Measurements from ENCODE around the gene SSX2IP. TPM values are rescaled to one million over a fixed set of nuclear protein-coding genes. Genes with fewer than 3 reads are reported as not detected.
A peak's percentile ranks its signal among the peaks of the same experiment; 100 is the strongest.

Gene SSX2IP, protein sequence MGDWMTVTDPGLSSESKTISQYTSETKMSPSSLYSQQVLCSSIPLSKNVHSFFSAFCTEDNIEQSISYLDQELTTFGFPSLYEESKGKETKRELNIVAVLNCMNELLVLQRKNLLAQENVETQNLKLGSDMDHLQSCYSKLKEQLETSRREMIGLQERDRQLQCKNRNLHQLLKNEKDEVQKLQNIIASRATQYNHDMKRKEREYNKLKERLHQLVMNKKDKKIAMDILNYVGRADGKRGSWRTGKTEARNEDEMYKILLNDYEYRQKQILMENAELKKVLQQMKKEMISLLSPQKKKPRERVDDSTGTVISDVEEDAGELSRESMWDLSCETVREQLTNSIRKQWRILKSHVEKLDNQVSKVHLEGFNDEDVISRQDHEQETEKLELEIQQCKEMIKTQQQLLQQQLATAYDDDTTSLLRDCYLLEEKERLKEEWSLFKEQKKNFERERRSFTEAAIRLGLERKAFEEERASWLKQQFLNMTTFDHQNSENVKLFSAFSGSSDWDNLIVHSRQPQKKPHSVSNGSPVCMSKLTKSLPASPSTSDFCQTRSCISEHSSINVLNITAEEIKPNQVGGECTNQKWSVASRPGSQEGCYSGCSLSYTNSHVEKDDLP
- total RNA-seq (1 to 10 TPM; 4.4 to 8.6 (median 7.9) TPM), polyA plus RNA-seq (10 to 100 TPM in 1 of 3 donors, 1 to 10 TPM in 2; 2.2 to 12.8 (median 2.6) TPM)
- long read RNA-seq, donor 1, full-length matches to known transcripts = 4 of 13 reads
- long read RNA-seq, donor 1, partial matches to known transcripts = 2 of 13 reads
- long read RNA-seq, donor 1, other reads (novel, unspliced or antisense) = 7 of 13 reads
- long read RNA-seq, donor 2, full-length matches to known transcripts = 6 of 9 reads
- long read RNA-seq, donor 2, partial matches to known transcripts = 0 of 9 reads
- long read RNA-seq, donor 2, other reads (novel, unspliced or antisense) = 3 of 9 reads

DNA sequence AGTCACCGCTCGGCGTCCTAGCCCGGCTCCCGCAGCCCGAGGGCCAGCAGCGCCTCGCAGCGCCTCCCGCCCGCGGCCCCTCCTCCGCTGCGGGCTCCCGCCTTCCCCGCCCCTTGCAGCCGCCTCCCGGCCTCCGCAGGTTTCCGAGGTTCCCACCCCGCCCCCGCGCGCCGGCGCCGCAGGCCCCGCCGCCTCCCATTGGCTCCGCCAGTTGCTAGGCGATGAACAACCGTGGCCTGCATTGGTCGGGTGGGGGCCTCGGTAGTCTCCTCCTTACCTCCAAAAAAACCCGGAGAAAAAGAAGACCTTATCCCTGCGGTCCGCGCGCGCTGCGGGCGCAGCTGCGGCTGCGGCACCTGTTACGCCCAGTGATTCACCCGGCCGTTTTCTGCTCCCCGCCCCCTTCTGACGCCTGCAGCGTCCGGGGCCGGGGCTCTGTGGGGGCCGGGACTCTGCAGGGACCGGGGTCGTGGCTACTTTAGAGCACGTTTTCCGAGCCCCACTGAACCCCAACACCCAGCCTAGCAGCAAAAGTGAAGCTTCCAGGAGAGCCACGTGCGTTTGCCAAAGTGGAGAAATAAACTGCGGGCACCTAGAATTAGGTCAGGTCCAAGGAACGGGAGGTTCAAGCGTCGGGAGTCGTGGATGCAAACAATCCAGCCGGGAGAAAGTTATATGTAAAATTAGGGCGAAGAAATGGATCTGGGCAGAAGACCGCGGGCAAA is at the start of gene SSX2IP:
TSS of gene SSX2IP (minus strand) at position 65 of the 725 bp plus-strand sequence. CDS start 19,242 bp downstream, outside the sequence.
- Histone ChIP-seq H3K4me1 (no peaks in the 10 kb centered on the region), H3K27ac (peak within 1 kb of the TSS; percentile 75), H3K4me3 (peak within 1 kb of the TSS; percentile 89), H3K27me3 (ENCODE audit: insufficient read depth in 3 of 3, low read length in 2 of 3) (no peaks in the 10 kb centered on the region), H3K9me3 (no peaks in the 10 kb centered on the region), H3K36me3 (ENCODE audit: insufficient read depth in 1 of 2, low read depth in 1 of 2) (no peaks in the 10 kb centered on the region)
- DNase-seq (peak; percentile 98 to 99), ATAC-seq (peak; percentile 98)
- WGBS, 3 donors = 0 to 1% (median 1%) methylated on average over 46 to 68 of the region's 68 CpGs
- TF ChIP-seq, protein P1, sequence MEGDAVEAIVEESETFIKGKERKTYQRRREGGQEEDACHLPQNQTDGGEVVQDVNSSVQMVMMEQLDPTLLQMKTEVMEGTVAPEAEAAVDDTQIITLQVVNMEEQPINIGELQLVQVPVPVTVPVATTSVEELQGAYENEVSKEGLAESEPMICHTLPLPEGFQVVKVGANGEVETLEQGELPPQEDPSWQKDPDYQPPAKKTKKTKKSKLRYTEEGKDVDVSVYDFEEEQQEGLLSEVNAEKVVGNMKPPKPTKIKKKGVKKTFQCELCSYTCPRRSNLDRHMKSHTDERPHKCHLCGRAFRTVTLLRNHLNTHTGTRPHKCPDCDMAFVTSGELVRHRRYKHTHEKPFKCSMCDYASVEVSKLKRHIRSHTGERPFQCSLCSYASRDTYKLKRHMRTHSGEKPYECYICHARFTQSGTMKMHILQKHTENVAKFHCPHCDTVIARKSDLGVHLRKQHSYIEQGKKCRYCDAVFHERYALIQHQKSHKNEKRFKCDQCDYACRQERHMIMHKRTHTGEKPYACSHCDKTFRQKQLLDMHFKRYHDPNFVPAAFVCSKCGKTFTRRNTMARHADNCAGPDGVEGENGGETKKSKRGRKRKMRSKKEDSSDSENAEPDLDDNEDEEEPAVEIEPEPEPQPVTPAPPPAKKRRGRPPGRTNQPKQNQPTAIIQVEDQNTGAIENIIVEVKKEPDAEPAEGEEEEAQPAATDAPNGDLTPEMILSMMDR (IDR thresholded peaks at IDR 0.05) = no peak
- intact Hi-C loops (cut with DNase I) = no loop called here

DNA sequence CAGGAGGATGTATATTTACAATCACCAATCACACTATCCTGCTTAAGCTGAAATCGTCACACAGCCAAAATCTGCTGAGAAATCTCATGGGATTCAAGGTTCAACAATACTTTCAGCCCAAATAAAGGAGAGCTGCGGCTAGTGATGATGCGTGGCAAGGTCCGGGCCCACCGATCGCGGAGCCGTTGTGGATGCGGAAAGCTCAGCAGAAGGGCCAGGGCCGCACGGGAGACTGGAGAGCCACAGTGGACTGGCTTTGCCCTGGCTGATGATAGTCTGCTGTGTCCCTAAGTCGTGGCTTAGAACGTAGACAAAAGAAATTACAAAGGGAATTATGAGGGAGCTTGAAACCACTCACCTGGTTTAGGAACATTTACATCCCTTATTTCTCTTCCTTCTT is 48.0 kb upstream of the SSX2IP start:
- H3K27ac ChIP-seq = no peak overlapping the region
- no peaks in the 10 kb centered on the region for H3K36me3 ChIP-seq (ENCODE audit: insufficient read depth in 1 of 2, low read depth in 1 of 2)
- DNase-seq = no peak
- peaks cover 0 to 8% (median 0%) of the 10 kb centered on the region in 3 donors for H3K27me3 ChIP-seq (ENCODE audit: insufficient read depth in 3 of 3, low read length in 2 of 3)
- WGBS, 3 donors = 92 to 94% (median 93%) methylated on average over 13 of the region's 13 CpGs
- no peak for ATAC-seq
- H3K4me1 ChIP-seq = no peaks in the 10 kb centered on the region
- H3K4me3 ChIP-seq = no peak overlapping the region
- intact Hi-C loops (cut with DNase I) = no loop called here
- H3K9me3 ChIP-seq = no peaks in the 10 kb centered on the region
- TF ChIP-seq, protein P1 (IDR thresholded peaks at IDR 0.05) = no peak

DNA sequence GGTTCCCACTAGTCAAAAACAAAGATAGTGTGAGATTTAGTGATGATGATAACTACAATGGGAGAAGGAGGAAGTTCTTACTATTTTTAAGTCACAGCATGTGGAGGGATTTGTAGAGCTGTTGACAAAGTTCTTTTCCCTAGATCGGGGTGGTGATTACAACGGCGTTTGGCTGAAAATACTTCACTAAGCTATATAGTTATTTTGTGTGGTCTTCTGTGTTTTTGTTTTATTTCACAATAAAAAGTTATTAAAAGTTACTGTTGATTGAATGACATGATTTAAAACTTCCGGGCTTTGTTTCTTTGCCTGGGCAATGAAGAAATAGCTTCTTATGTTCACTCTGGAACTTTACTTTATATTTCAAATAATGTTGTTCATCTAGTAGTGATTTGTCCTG is 47.3 kb upstream of the SSX2IP start:
- WGBS, 3 donors = 68 to 74% (median 73%) methylated on average over 4 of the region's 4 CpGs
- no peak overlapping the region for H3K27ac ChIP-seq
- DNase-seq (no peak), ATAC-seq (no peak)
- no peaks in the 10 kb centered on the region for H3K9me3 ChIP-seq
- no peak overlapping the region for H3K4me3 ChIP-seq
- no peaks in the 10 kb centered on the region for H3K4me1 ChIP-seq
- H3K27me3 ChIP-seq (ENCODE audit: insufficient read depth in 3 of 3, low read length in 2 of 3) = peaks cover 0 to 8% (median 0%) of the 10 kb centered on the region in 3 donors
- H3K36me3 ChIP-seq (ENCODE audit: insufficient read depth in 1 of 2, low read depth in 1 of 2) = no peaks in the 10 kb centered on the region
- TF ChIP-seq, protein P1 (IDR thresholded peaks at IDR 0.05) = no peak
- intact Hi-C loops (cut with DNase I) = no loop called here

DNA sequence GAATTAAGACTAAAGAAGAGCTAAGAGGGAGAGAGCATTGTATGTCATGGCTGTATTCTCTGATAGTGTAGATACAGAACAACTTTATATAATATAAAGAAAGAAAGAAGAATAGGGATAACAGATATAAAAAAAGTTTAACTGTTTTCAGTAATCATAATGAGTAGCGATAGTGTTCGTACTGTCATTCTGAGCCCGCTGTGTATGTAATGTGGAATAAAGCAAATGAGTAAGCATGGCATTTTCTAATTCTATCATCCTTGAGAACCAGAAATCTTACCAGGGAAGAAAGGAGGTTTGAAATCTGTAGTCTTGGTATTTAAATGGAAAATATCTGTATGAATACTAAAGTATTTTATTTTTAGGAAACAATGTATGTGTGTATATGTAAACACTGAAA is 46.7 kb upstream of the SSX2IP start:
- H3K36me3 ChIP-seq (ENCODE audit: insufficient read depth in 1 of 2, low read depth in 1 of 2) = no peaks in the 10 kb centered on the region

More for the DNA sequence above, 46.7 kb upstream of the SSX2IP start:
- intact Hi-C loops (cut with DNase I) = no loop called here
- DNase-seq (no peak), ATAC-seq (no peak)
- Histone ChIP-seq H3K27me3 (ENCODE audit: insufficient read depth in 3 of 3, low read length in 2 of 3) (peaks cover 0 to 8% (median 0%) of the 10 kb centered on the region in 3 donors), H3K9me3 (no peaks in the 10 kb centered on the region), H3K4me3 (no peak overlapping the region), H3K4me1 (no peaks in the 10 kb centered on the region), H3K27ac (no peak overlapping the region)
- TF ChIP-seq, protein P1 (IDR thresholded peaks at IDR 0.05) = no peak
- 96% methylated on average over 3 of the region's 3 CpGs for WGBS, 3 donors
